Fibroblast of pulmonary artery (primary cell): ENCODE data around the gene TM4SF4.
"Not testable (repeated sequence)": the region's sequence is repeated elsewhere in the genome, so short reads cannot be mapped to it uniquely, and the experiment has no call there.

Experiments
- DNase-seq: peaks from one replicate; pipeline ENCODE4 v3.0.0-alpha.2; 2010; ENCODE audit warnings: low read depth
- H3K4me3 ChIP-seq: replicated peaks from 2 replicates; pipeline ENCODE4 v1.5.1; 2011; ENCODE audit warnings: low read depth, mild to moderate bottlenecking, control low read depth, low read length, moderate library complexity
- CTCF ChIP-seq: IDR thresholded peaks from 2 replicates; pipeline ENCODE4 v1.5.1; 2011; ENCODE audit warnings: mild to moderate bottlenecking, control low read depth, low read length, inconsistent platforms; ENCODE audit errors: missing control alignments

The TM4SF4 gene

GRCh38 chr3:149442851-149443544 lies 31.5 kb upstream of the TM4SF4 start:
- DNase-seq: peak; percentile 66
- H3K4me3 ChIP-seq: no peak overlapping the region
- no peak for TF ChIP-seq CTCF

GRCh38 chr3:149443545-149443912 lies 31.0 kb upstream of the TM4SF4 start:
- DNase-seq: no peak
- TF ChIP-seq CTCF: no peak
- H3K4me3 ChIP-seq: no peak overlapping the region

GRCh38 chr3:149444867-149445266 lies 29.6 kb upstream of the TM4SF4 start:
- H3K4me3 ChIP-seq, DNase-seq: not testable (repeated sequence)

GRCh38 chr3:149448331-149448831 lies 26.1 kb upstream of the TM4SF4 start:
- DNase-seq: peak; percentile 52
- no peak overlapping the region for H3K4me3 ChIP-seq
- TF ChIP-seq CTCF: no peak

GRCh38 chr3:149449182-149449581 lies 25.3 kb upstream of the TM4SF4 start:
- H3K4me3 ChIP-seq: no peak overlapping the region
- no peak for DNase-seq
- TF ChIP-seq CTCF: no peak

GRCh38 chr3:149449799-149450198 lies 24.7 kb upstream of the TM4SF4 start:
- TF ChIP-seq CTCF: no peak
- no peak for DNase-seq

GRCh38 chr3:149450281-149450680 lies 24.2 kb upstream of the TM4SF4 start:
- no peak for TF ChIP-seq CTCF
- no peak for DNase-seq
- no peak overlapping the region for H3K4me3 ChIP-seq

More at GRCh38 chr3:149449799-149450198, 24.7 kb upstream of the TM4SF4 start:
- no peak overlapping the region for H3K4me3 ChIP-seq
